Measurements from ENCODE around the gene TRMT10B.
A peak's percentile ranks its signal among the peaks of the same experiment; 100 is the strongest.
"Not testable (repeated sequence)": the region's sequence is repeated elsewhere in the genome, so short reads cannot be mapped to it uniquely, and the experiment has no call there.

TRMT10B gene

GRCh38 chr9:37801287-37801850 lies 47.8 kb downstream of the TRMT10B start:
- DNase-seq: peak in 1 of 14 donors; percentile 25

GRCh38 chr9:37801959-37802711 lies 48.5 kb downstream of the TRMT10B start:
- DNase-seq: no peak

- DNase-seq: no peak
Observed at GRCh38 chr9:37806271-37806670, 52.7 kb downstream of the TRMT10B start.

- not testable (repeated sequence) for DNase-seq
Observed at GRCh38 chr9:37809676-37810075, 56.1 kb downstream of the TRMT10B start.

- DNase-seq: no peak
Observed at GRCh38 chr9:37811906-37812476, 58.4 kb downstream of the TRMT10B start.

GRCh38 chr9:37812773-37813379 lies 59.3 kb downstream of the TRMT10B start:
- DNase-seq: no peak

GRCh38 chr9:37818849-37819248 lies 65.2 kb downstream of the TRMT10B start:
- DNase-seq: no peak

- no peak for DNase-seq
Observed at GRCh38 chr9:37820142-37820541, 66.5 kb downstream of the TRMT10B start.

GRCh38 chr9:37825174-37825573 lies 71.6 kb downstream of the TRMT10B start:
- not testable (repeated sequence) for DNase-seq

- DNase-seq: no peak
Observed at GRCh38 chr9:37827483-37828165, 74.0 kb downstream of the TRMT10B start.
